Mesendoderm (in vitro differentiated cells): Measurements from ENCODE around the gene CHCT1.
A peak's percentile ranks its signal among the peaks of the same experiment; 100 is the strongest.

ENCODE experiments used
- DNase-seq: peaks from one replicate; pipeline ENCODE4 v3.0.0; 2013
- H2AK5ac ChIP-seq: 2 replicates; pipeline ENCODE4 v1.6.1; 2013; ENCODE audit warnings: low read length, inconsistent platforms
- H2BK120ac ChIP-seq: 2 replicates; pipeline ENCODE4 v1.6.1; 2013; ENCODE audit warnings: low read depth, mild to moderate bottlenecking, low read length, moderate library complexity, mixed read lengths
- H2BK15ac ChIP-seq: replicated peaks from 2 replicates; pipeline ENCODE4 v1.6.1; 2013; ENCODE audit warnings: low read depth, mild to moderate bottlenecking, moderate library complexity
- H2BK5ac ChIP-seq: 2 replicates; pipeline ENCODE4 v1.6.1; 2013; ENCODE audit warnings: low read length, inconsistent platforms
- H3K18ac ChIP-seq: 2 replicates; pipeline ENCODE4 v1.6.1; 2013; ENCODE audit warnings: mild to moderate bottlenecking, low read length, mixed read lengths
- H3K23ac ChIP-seq: one replicate; pipeline ENCODE4 v1.6.1; 2013; ENCODE audit warnings: low read length
- H3K27ac ChIP-seq: 2 replicates; pipeline ENCODE4 v1.5.1; 2013; ENCODE audit warnings: low read depth, mild to moderate bottlenecking, inconsistent platforms, low read length, moderate library complexity
- H3K27me3 ChIP-seq: 2 replicates; pipeline ENCODE4 v1.6.1; 2013; ENCODE audit warnings: low read length, control low read depth, mild to moderate bottlenecking, inconsistent platforms; ENCODE audit not compliant: insufficient read depth, poor library complexity
- H3K36me3 ChIP-seq: 2 replicates; pipeline ENCODE4 v1.6.1; 2013; ENCODE audit warnings: low read length, inconsistent platforms; ENCODE audit not compliant: control insufficient read depth, insufficient read depth
- H3K4ac ChIP-seq: one replicate; pipeline ENCODE4 v1.6.1; 2013; ENCODE audit warnings: low read depth, mild to moderate bottlenecking, low read length, moderate library complexity
- H3K4me1 ChIP-seq: 2 replicates; pipeline ENCODE4 v1.6.1; 2013; ENCODE audit warnings: low read depth, low read length, inconsistent platforms; ENCODE audit not compliant: control insufficient read depth
- H3K4me2 ChIP-seq: 2 replicates; pipeline ENCODE4 v1.6.1; 2013; ENCODE audit warnings: low read length
- H3K4me3 ChIP-seq: 2 replicates; pipeline ENCODE4 v1.5.1; 2013; ENCODE audit warnings: mild to moderate bottlenecking, low read length
- H3K56ac ChIP-seq: one replicate; pipeline ENCODE4 v1.6.1; 2013; ENCODE audit warnings: low read length
- H3K79me1 ChIP-seq: 2 replicates; pipeline ENCODE4 v1.6.1; 2013; ENCODE audit warnings: low read length, inconsistent platforms
- H3K79me2 ChIP-seq: 2 replicates; pipeline ENCODE4 v1.6.1; 2013; ENCODE audit warnings: mild to moderate bottlenecking, low read length; ENCODE audit not compliant: control insufficient read depth, insufficient read depth
- H3K9ac ChIP-seq: 2 replicates; pipeline ENCODE4 v1.6.1; 2013; ENCODE audit warnings: low read length, inconsistent platforms
- H4K5ac ChIP-seq: one replicate; pipeline ENCODE4 v1.6.1; 2013; ENCODE audit warnings: low read length
- H4K8ac ChIP-seq: one replicate; pipeline ENCODE4 v1.6.1; 2013; ENCODE audit warnings: low read depth, mild to moderate bottlenecking, control low read depth, low read length, moderate library complexity
- WGBS: extraction: QIAGEN DNeasy Blood & Tissue Kit; methylation state at CpG from one replicate; pipeline ENCODE4 v1.1.7; 2013; ENCODE audit warnings: low lambda C conversion rate, missing lambda C conversion rate; ENCODE audit not compliant: insufficient coverage; ENCODE audit errors: extremely low coverage; 5-methylcytosine and 5-hydroxymethylcytosine counted together

Gene CHCT1

GRCh38 chr17:60395508-60396065 is 26.7 kb upstream of the CHCT1 start:
- Histone ChIP-seq H3K4ac (no peak overlapping the region), H3K27me3 (no peaks in the 10 kb centered on the region), H2AK5ac (no peak overlapping the region), H2BK15ac (no peak overlapping the region), H3K36me3 (no peaks in the 10 kb centered on the region), H3K27ac (no peak overlapping the region), H3K18ac (no peak overlapping the region), H3K4me1 (peaks cover 2% of the 10 kb centered on the region), H3K56ac (no peak overlapping the region), H3K79me1 (peaks cover 5% of the 10 kb centered on the region), H3K4me2 (no peak overlapping the region), H3K23ac (no peak overlapping the region), H4K8ac (no peak overlapping the region), H3K4me3 (no peak overlapping the region), H2BK5ac (no peak overlapping the region), H2BK120ac (no peak overlapping the region), H3K79me2 (peaks cover 8% of the 10 kb centered on the region), H3K9ac (no peak overlapping the region), H4K5ac (no peak overlapping the region)
- WGBS, result no CpG with 5 or more reads among the region's 4 CpGs
- DNase-seq, result no peak

DNA sequence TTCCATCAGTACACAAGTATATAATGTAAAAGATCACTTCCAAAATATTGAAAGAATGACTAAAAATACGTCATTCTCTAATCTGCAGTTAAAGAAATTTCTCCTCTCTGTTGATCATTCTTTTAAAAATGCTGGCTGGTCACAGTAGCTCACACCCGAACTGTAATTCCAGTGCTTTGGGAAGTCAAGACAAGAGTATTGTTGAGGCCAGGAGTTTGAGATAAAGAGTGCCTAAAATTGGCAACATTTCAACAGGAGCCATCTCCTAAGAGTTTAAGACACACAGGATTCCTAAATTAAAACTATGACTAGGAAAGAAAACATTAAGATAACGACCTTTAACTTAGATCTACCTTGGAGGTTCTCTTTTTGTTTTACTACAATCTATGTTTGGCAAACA is 25.9 kb upstream of the CHCT1 start:
- no peak overlapping the region for H3K4me3 ChIP-seq
- no peak overlapping the region for H4K5ac ChIP-seq
- no peak overlapping the region for H2BK15ac ChIP-seq
- H3K4ac ChIP-seq, result no peak overlapping the region
- DNase-seq, result no peak
- no peak overlapping the region for H4K8ac ChIP-seq
- H3K4me2 ChIP-seq, result no peak overlapping the region
- H3K79me2 ChIP-seq, result peaks cover 1% of the 10 kb centered on the region
- H2BK120ac ChIP-seq, result no peak overlapping the region
- peaks cover 2% of the 10 kb centered on the region for H3K4me1 ChIP-seq
- H2AK5ac ChIP-seq, result no peak overlapping the region
- WGBS, result no CpG with 5 or more reads among the region's 3 CpGs
- no peak overlapping the region for H2BK5ac ChIP-seq
- no peaks in the 10 kb centered on the region for H3K36me3 ChIP-seq
- H3K79me1 ChIP-seq, result no peaks in the 10 kb centered on the region
- H3K23ac ChIP-seq, result no peak overlapping the region
- no peak overlapping the region for H3K56ac ChIP-seq
- no peak overlapping the region for H3K27ac ChIP-seq
- H3K9ac ChIP-seq, result no peak overlapping the region
- H3K18ac ChIP-seq, result no peak overlapping the region
- no peaks in the 10 kb centered on the region for H3K27me3 ChIP-seq

GRCh38 chr17:60398227-60398959 is 23.9 kb upstream of the CHCT1 start:
- Histone ChIP-seq H2BK15ac (peak overlapping the region; percentile 19), H2BK120ac (no peak overlapping the region), H3K79me1 (no peaks in the 10 kb centered on the region), H3K4me2 (no peak overlapping the region), H4K5ac (no peak overlapping the region), H2BK5ac (no peak overlapping the region), H3K27me3 (no peaks in the 10 kb centered on the region), H3K56ac (no peak overlapping the region), H3K79me2 (no peaks in the 10 kb centered on the region), H3K27ac (no peak overlapping the region), H3K9ac (no peak overlapping the region), H3K23ac (no peak overlapping the region), H3K4me1 (no peaks in the 10 kb centered on the region), H3K4me3 (no peak overlapping the region), H2AK5ac (no peak overlapping the region), H3K36me3 (no peaks in the 10 kb centered on the region), H3K4ac (no peak overlapping the region), H3K18ac (no peak overlapping the region), H4K8ac (no peak overlapping the region)
- no CpG with 5 or more reads among the region's 3 CpGs for WGBS
- DNase-seq, result no peak

- Histone ChIP-seq H3K27ac (no peak overlapping the region), H3K4ac (no peak overlapping the region), H3K4me3 (no peak overlapping the region), H2BK15ac (no peak overlapping the region), H2BK5ac (no peak overlapping the region), H2AK5ac (no peak overlapping the region), H3K79me1 (no peaks in the 10 kb centered on the region), H2BK120ac (no peak overlapping the region), H3K79me2 (no peaks in the 10 kb centered on the region), H3K9ac (no peak overlapping the region), H4K8ac (no peak overlapping the region), H3K18ac (no peak overlapping the region), H3K23ac (no peak overlapping the region), H3K27me3 (no peaks in the 10 kb centered on the region), H3K4me1 (no peaks in the 10 kb centered on the region), H3K36me3 (no peaks in the 10 kb centered on the region), H4K5ac (no peak overlapping the region), H3K4me2 (no peak overlapping the region), H3K56ac (no peak overlapping the region)
- DNase-seq, result no peak
Observed at GRCh38 chr17:60401819-60402218, 20.5 kb upstream of the CHCT1 start.

- Histone ChIP-seq H3K36me3 (no peaks in the 10 kb centered on the region), H3K23ac (no peak overlapping the region), H2BK120ac (no peak overlapping the region), H3K9ac (no peak overlapping the region), H3K27ac (no peak overlapping the region), H4K5ac (no peak overlapping the region), H3K18ac (no peak overlapping the region), H3K4me3 (no peak overlapping the region), H3K56ac (no peak overlapping the region), H3K4ac (no peak overlapping the region), H2BK5ac (no peak overlapping the region), H3K4me1 (no peaks in the 10 kb centered on the region), H2BK15ac (no peak overlapping the region), H2AK5ac (no peak overlapping the region), H3K79me2 (no peaks in the 10 kb centered on the region), H3K4me2 (no peak overlapping the region), H3K27me3 (no peaks in the 10 kb centered on the region), H4K8ac (no peak overlapping the region), H3K79me1 (no peaks in the 10 kb centered on the region)
- WGBS, result no CpG with 5 or more reads among the region's 3 CpGs
- DNase-seq, result no peak
Observed at GRCh38 chr17:60403523-60403810, 18.8 kb upstream of the CHCT1 start.

GRCh38 chr17:60403962-60404361 is 18.3 kb upstream of the CHCT1 start:
- Histone ChIP-seq H3K36me3 (no peaks in the 10 kb centered on the region), H3K79me2 (no peaks in the 10 kb centered on the region), H3K4ac (no peak overlapping the region), H4K5ac (no peak overlapping the region), H4K8ac (no peak overlapping the region), H3K23ac (no peak overlapping the region), H3K27ac (no peak overlapping the region), H2AK5ac (no peak overlapping the region), H2BK120ac (no peak overlapping the region), H2BK15ac (no peak overlapping the region), H3K18ac (no peak overlapping the region), H3K4me3 (no peak overlapping the region), H3K4me2 (no peak overlapping the region), H3K27me3 (no peaks in the 10 kb centered on the region), H3K79me1 (no peaks in the 10 kb centered on the region), H3K4me1 (no peaks in the 10 kb centered on the region), H3K9ac (no peak overlapping the region), H2BK5ac (no peak overlapping the region), H3K56ac (no peak overlapping the region)
- no peak for DNase-seq
- no CpG with 5 or more reads among the region's 6 CpGs for WGBS
